HUES48 (cell line): ENCODE measurements around the gene MT1F.

Experiments used
- H3K27ac ChIP-seq: one replicate; pipeline ENCODE4 v1.7.0; 2013; ENCODE audit warnings: low read depth, low read length, inconsistent platforms
- H3K27me3 ChIP-seq: 2 replicates; pipeline ENCODE4 v1.6.1; 2013; ENCODE audit warnings: mild to moderate bottlenecking, low read length; ENCODE audit not compliant: control insufficient read depth, insufficient read depth
- H3K36me3 ChIP-seq: 2 replicates; pipeline ENCODE4 v1.6.1; 2013; ENCODE audit warnings: low read length; ENCODE audit not compliant: control insufficient read depth, insufficient read depth
- H3K4me1 ChIP-seq: 2 replicates; pipeline ENCODE4 v1.6.1; 2013; ENCODE audit warnings: mild to moderate bottlenecking, low read length; ENCODE audit not compliant: control insufficient read depth, insufficient read depth
- H3K4me3 ChIP-seq: 2 replicates; pipeline ENCODE4 v1.5.1; 2013; ENCODE audit warnings: mild to moderate bottlenecking, low read depth, low read length
- H3K9ac ChIP-seq: 2 replicates; pipeline ENCODE4 v1.6.1; 2013; ENCODE audit warnings: mild to moderate bottlenecking, low read depth, low read length, moderate library complexity
- H3K9me3 ChIP-seq: 2 replicates; pipeline ENCODE4 v1.6.1; 2013; ENCODE audit warnings: low read length; ENCODE audit not compliant: control insufficient read depth, insufficient read depth

The MT1F gene

GRCh38 chr16:56626685-56627084 is 31.1 kb upstream of the MT1F start:
- H3K27me3 ChIP-seq: peaks cover 93% of the 10 kb centered on the region
- peaks cover 17% of the 10 kb centered on the region for H3K4me1 ChIP-seq
- no peaks in the 10 kb centered on the region for H3K9me3 ChIP-seq
- H3K9ac ChIP-seq: no peak overlapping the region
- no peak overlapping the region for H3K4me3 ChIP-seq
- H3K27ac ChIP-seq: no peak overlapping the region
- no peaks in the 10 kb centered on the region for H3K36me3 ChIP-seq

DNA sequence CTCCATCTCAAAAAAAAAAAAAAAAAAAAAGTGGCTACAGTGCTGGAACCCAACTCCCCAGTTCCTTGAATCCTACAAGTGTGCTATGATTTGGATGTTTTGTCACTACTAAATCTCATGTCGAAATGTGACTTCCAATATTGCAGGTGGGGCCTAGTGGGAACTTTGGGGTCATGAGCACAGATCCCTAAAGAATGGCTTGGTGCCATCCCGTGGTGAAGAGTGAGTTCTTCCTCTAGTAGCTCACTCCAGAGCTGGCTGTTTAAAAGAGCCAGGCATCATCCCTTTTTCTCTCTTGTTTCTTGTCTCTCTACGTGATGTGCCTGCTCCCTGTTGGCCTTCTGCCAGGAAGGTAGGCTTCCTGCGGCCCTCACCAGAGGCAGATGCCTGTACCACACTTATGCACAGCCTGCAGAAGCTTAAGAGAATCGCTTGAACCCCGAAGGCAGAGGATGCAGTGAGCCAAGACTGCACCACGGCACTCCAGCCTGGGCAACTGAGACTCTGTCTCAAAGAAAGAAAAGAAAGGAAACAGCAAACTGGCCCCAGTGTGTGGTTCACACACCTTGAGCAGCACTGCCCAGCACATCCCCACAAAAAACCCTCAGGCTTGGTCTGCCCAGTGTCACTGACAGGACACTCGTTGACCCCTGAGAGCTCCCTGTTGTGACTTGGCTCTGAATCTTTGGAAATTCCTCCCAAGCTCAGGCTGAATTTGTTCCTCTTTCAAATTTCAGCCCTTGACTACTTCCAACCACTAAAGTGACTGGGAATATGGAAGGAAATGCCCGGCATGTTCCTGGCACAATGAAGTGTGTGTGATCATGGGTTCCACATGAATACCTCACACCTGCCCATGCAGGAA is 29.0 kb upstream of the MT1F start:
- no peak overlapping the region for H3K9ac ChIP-seq
- H3K9me3 ChIP-seq: no peaks in the 10 kb centered on the region
- no peak overlapping the region for H3K27ac ChIP-seq
- peaks cover 9% of the 10 kb centered on the region; the same call in 1 of the 2 replicates for H3K4me1 ChIP-seq
- no peak overlapping the region for H3K4me3 ChIP-seq
- H3K27me3 ChIP-seq: peaks cover 97% of the 10 kb centered on the region
- no peaks in the 10 kb centered on the region for H3K36me3 ChIP-seq

- Histone ChIP-seq H3K4me3 (no peak overlapping the region), H3K27me3 (peaks cover 97% of the 10 kb centered on the region), H3K9ac (no peak overlapping the region), H3K9me3 (no peaks in the 10 kb centered on the region), H3K4me1 (peaks cover 9% of the 10 kb centered on the region; the same call in 1 of the 2 replicates), H3K36me3 (no peaks in the 10 kb centered on the region), H3K27ac (no peak overlapping the region)
Observed at GRCh38 chr16:56629531-56629930, 28.2 kb upstream of the MT1F start.

GRCh38 chr16:56630134-56630533 is 27.6 kb upstream of the MT1F start:
- H3K27me3 ChIP-seq: peaks cover 97% of the 10 kb centered on the region
- no peak overlapping the region for H3K9ac ChIP-seq

DNA sequence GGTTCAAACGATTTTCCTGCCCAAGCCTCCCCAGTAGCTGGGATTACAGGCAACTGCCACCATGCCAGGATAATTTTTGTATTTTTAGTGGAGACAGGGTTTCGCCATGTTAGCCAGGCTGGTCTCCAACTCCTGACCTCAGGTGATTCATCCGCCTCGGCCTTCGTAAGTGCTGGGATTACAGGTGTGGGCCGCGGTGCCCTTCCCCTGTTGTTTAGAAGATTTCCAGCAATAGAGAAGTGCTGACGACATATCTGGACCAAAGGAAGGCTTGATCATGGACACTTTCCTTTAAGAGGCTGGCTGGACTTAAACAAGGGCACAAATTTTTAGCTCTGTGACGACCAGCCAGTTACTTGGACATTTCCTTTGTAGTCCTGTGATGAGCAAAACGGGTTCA is 26.6 kb upstream of the MT1F start:
- no peak overlapping the region for H3K4me3 ChIP-seq
- no peak overlapping the region for H3K27ac ChIP-seq
- no peaks in the 10 kb centered on the region for H3K36me3 ChIP-seq
- H3K27me3 ChIP-seq: peaks cover 97% of the 10 kb centered on the region
- no peaks in the 10 kb centered on the region for H3K9me3 ChIP-seq
- H3K9ac ChIP-seq: no peak overlapping the region
- H3K4me1 ChIP-seq: peaks cover 6% of the 10 kb centered on the region; the same call in 1 of the 2 replicates

More at GRCh38 chr16:56630134-56630533, 27.6 kb upstream of the MT1F start:
- Histone ChIP-seq H3K4me3 (no peak overlapping the region), H3K9me3 (no peaks in the 10 kb centered on the region), H3K36me3 (no peaks in the 10 kb centered on the region), H3K27ac (no peak overlapping the region), H3K4me1 (peaks cover 12% of the 10 kb centered on the region; the same call in 1 of the 2 replicates)

DNA sequence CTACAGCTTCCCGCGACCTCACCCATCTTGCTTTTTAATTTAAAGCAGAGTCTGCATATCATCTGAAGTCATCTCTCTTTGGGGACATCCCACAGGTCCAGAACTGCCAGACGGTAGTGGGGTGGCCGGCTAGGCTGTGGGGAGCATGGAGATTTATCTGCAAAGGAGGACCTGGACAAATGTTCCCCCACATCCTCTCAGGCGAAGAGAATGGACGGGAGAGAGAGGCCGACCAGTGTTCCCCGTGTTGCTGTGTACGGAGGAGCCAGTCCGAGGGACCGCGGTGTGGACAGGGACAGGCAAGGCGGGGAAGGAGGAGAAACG is 26.0 kb upstream of the MT1F start:
- H3K9me3 ChIP-seq: no peaks in the 10 kb centered on the region
- peaks cover 97% of the 10 kb centered on the region for H3K27me3 ChIP-seq
- no peak overlapping the region for H3K27ac ChIP-seq
- H3K4me1 ChIP-seq: 0 out of 2 replicates have a peak, but pooled peaks cover 5% of the 10 kb centered on the region
- no peak overlapping the region for H3K9ac ChIP-seq
- H3K4me3 ChIP-seq: peak overlapping the region; percentile 31; the same call in 1 of the 2 replicates
- no peaks in the 10 kb centered on the region for H3K36me3 ChIP-seq

- Histone ChIP-seq H3K27me3 (peaks cover 97% of the 10 kb centered on the region), H3K9ac (no peak within 1 kb of the TSS), H3K4me1 (0 out of 2 replicates have a peak, but pooled peaks cover 3% of the 10 kb centered on the region), H3K4me3 (peak within 1 kb of the TSS; percentile 31; the same call in 1 of the 2 replicates), H3K27ac (no peak within 1 kb of the TSS), H3K9me3 (no peaks in the 10 kb centered on the region), H3K36me3 (no peaks in the 10 kb centered on the region)
Observed at GRCh38 chr16:56632156-56632847, 25.5 kb upstream of the MT1F start, which contains the start of gene MT1M. Gene MT1M (plus strand): TSS chr16:56632659. CDS start chr16:56632732, 73 bp downstream.

- Histone ChIP-seq H3K9me3 (no peaks in the 10 kb centered on the region), H3K27me3 (peaks cover 99% of the 10 kb centered on the region), H3K9ac (no peak overlapping the region), H3K27ac (no peak overlapping the region), H3K4me3 (peak overlapping the region; percentile 31; the same call in 1 of the 2 replicates), H3K4me1 (0 out of 2 replicates have a peak, but pooled peaks cover 4% of the 10 kb centered on the region), H3K36me3 (no peaks in the 10 kb centered on the region)
Observed at GRCh38 chr16:56632848-56633365, 24.9 kb upstream of the MT1F start.

GRCh38 chr16:56633535-56633934 is 24.2 kb upstream of the MT1F start:
- 0 out of 2 replicates have a peak, but pooled peaks cover 7% of the 10 kb centered on the region for H3K4me1 ChIP-seq
- no peaks in the 10 kb centered on the region for H3K36me3 ChIP-seq
- H3K9ac ChIP-seq: no peak overlapping the region
- peaks cover 100% of the 10 kb centered on the region for H3K27me3 ChIP-seq
- no peak overlapping the region for H3K27ac ChIP-seq
- H3K9me3 ChIP-seq: no peaks in the 10 kb centered on the region
- H3K4me3 ChIP-seq: no peak overlapping the region

- Histone ChIP-seq H3K27me3 (peaks cover 100% of the 10 kb centered on the region), H3K4me3 (peak overlapping the region; percentile 0; the same call in 1 of the 2 replicates), H3K4me1 (0 out of 2 replicates have a peak, but pooled peaks cover 7% of the 10 kb centered on the region), H3K27ac (no peak overlapping the region), H3K9ac (no peak overlapping the region), H3K9me3 (no peaks in the 10 kb centered on the region), H3K36me3 (no peaks in the 10 kb centered on the region)
Observed at GRCh38 chr16:56634715-56635440, 22.9 kb upstream of the MT1F start.
